Smooth muscle cell (in vitro differentiated cells): ENCODE data around the gene CEL. TPM values are rescaled to one million over a fixed set of nuclear protein-coding genes. Genes with fewer than 3 reads are reported as not detected.

Experiments
- DNase-seq: peaks from one replicate; lab custom pipeline; 2025; ENCODE audit not compliant: unreplicated experiment; lab: John Stamatoyannopoulos, UW
- H2AFZ ChIP-seq: fragments of 200-600 bp; sonication (generic); 2 replicates; pipeline ENCODE4 v1.6.0; 2016; ENCODE audit warnings: antibody characterized with exemption, low read depth, mild to moderate bottlenecking
- H3F3A ChIP-seq: fragments of 200-600 bp; sonication (generic); 2 replicates; pipeline ENCODE4 v1.6.0; 2017; ENCODE audit warnings: antibody characterized with exemption, low read depth
- H3K27ac ChIP-seq: fragments of 200-600 bp; sonication (generic); 2 replicates; pipeline ENCODE4 v1.5.1; 2016; ENCODE audit warnings: low read depth, mild to moderate bottlenecking
- H3K27me3 ChIP-seq: fragments of 200-600 bp; sonication (generic); 2 replicates; pipeline ENCODE4 v1.6.1; 2016; ENCODE audit warnings: low read depth, mild to moderate bottlenecking
- H3K36me3 ChIP-seq: fragments of 200-600 bp; sonication (generic); 2 replicates; pipeline ENCODE4 v1.5.1; 2016; ENCODE audit warnings: low read depth
- H3K4me1 ChIP-seq: fragments of 200-600 bp; sonication (generic); 2 replicates; pipeline ENCODE4 v1.5.1; 2016; ENCODE audit warnings: low read depth
- H3K4me2 ChIP-seq: fragments of 200-600 bp; sonication (generic); 2 replicates; pipeline ENCODE4 v1.6.0; 2016; ENCODE audit warnings: mild to moderate bottlenecking
- H3K4me3 ChIP-seq: fragments of 200-600 bp; sonication (generic); 2 replicates; pipeline ENCODE4 v1.5.1; 2016; ENCODE audit warnings: mild to moderate bottlenecking
- H3K79me2 ChIP-seq: fragments of 200-600 bp; sonication (generic); 2 replicates; pipeline ENCODE4 v1.6.0; 2016; ENCODE audit warnings: low read depth, mild to moderate bottlenecking
- H3K9ac ChIP-seq: fragments of 200-600 bp; sonication (generic); 2 replicates; pipeline ENCODE4 v1.6.0; 2016; ENCODE audit warnings: low read depth
- H3K9me3 ChIP-seq: fragments of 200-600 bp; sonication (generic); replicated peaks from 2 replicates; pipeline ENCODE4 v1.5.1; 2016; ENCODE audit warnings: low read depth
- H4K20me1 ChIP-seq: fragments of 200-600 bp; sonication (generic); 2 replicates; pipeline ENCODE4 v1.6.0; 2016; ENCODE audit warnings: low read depth
- CTCF ChIP-seq: fragments of 200-600 bp; sonication (generic); IDR thresholded peaks from 2 replicates; pipeline ENCODE4 v1.5.1; 2017; ENCODE audit warnings: borderline replicate concordance, mild to moderate bottlenecking, antibody characterized with exemption; ENCODE audit not compliant: insufficient read depth, poor library complexity, severe bottlenecking
- whole genome bisulfite sequencing: methylation state at CpG from one replicate; pipeline ENCODE4 v1.1.7; 2016; ENCODE audit warnings: low lambda C conversion rate; 5-methylcytosine and 5-hydroxymethylcytosine counted together
- polyA plus RNA-seq: library from polyadenylated mRNA; unstranded; fragments of >200 nt; fragmentation: Nextera tagmentation; extraction: Ambion mirVana; gene quantifications from 2 replicates; pipeline ENCODE4 v1.2.1, GENCODE V29; 2016
- total RNA-seq: library from RNA; depleted of rRNA; stranded (reverse); fragments of >200 nt; gene quantifications from 2 replicates; pipeline ENCODE4 v1.2.3, GENCODE V29; 2014

Gene CEL
- total and polyA plus RNA-seq, 2 experiments from 2014 or later, result 0.18 to 0.73 TPM

DNA sequence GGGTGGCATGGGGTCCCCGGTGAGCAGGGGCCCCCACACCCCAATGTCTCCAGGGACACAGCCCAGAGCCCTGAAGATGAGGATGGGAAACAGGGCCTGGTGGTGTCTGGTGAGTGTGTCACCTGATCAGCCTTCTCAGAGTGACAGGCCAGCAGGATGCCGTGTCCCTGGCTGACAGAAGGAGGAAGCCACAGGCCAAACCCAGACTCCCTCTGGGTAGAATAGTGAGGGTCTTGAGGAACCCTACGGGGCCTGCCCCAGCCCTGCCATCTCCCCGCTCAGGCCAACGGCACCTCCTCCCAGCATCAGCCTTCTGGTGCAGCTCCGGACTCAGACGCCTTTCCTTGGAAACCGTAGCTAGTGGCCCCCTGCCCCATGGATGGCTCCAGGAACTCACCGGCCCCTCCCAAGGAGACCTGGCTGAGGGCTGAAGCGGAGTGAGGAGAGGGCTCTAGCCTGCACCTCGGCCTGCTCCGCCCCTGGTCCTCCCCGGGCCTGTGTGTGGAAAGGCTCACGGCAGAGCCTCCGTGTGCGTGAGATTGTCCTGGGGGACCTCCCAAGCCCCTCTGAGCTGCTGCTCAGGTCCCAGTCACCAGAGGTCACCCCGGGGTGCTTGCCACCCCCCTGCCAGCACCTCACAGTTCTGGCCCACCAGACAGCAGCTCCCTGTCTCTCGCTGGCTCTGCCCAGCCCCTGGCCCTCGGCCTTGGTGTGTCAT, 53.3 kb downstream of the CEL start:
- H3K4me1 ChIP-seq, result peaks cover 42% of the 10 kb centered on the region
- peak overlapping the region; percentile 72 for H3K4me2 ChIP-seq
- H3K27ac ChIP-seq, result peak overlapping the region; percentile 89
- no peaks in the 10 kb centered on the region for H3K9me3 ChIP-seq
- peaks cover 12% of the 10 kb centered on the region for H3F3A ChIP-seq
- H4K20me1 ChIP-seq, result peaks cover 98% of the 10 kb centered on the region
- H3K36me3 ChIP-seq, result no peaks in the 10 kb centered on the region
- peaks cover 22% of the 10 kb centered on the region for H3K79me2 ChIP-seq
- H3K4me3 ChIP-seq, result no peak overlapping the region
- H3K27me3 ChIP-seq, result no peaks in the 10 kb centered on the region
- WGBS, result 91% methylated on average over 19 of the region's 19 CpGs
- H3K9ac ChIP-seq, result peak overlapping the region; percentile 79
- no peak for DNase-seq
- no peak for TF ChIP-seq CTCF
- H2AFZ ChIP-seq, result no peak overlapping the region

DNA sequence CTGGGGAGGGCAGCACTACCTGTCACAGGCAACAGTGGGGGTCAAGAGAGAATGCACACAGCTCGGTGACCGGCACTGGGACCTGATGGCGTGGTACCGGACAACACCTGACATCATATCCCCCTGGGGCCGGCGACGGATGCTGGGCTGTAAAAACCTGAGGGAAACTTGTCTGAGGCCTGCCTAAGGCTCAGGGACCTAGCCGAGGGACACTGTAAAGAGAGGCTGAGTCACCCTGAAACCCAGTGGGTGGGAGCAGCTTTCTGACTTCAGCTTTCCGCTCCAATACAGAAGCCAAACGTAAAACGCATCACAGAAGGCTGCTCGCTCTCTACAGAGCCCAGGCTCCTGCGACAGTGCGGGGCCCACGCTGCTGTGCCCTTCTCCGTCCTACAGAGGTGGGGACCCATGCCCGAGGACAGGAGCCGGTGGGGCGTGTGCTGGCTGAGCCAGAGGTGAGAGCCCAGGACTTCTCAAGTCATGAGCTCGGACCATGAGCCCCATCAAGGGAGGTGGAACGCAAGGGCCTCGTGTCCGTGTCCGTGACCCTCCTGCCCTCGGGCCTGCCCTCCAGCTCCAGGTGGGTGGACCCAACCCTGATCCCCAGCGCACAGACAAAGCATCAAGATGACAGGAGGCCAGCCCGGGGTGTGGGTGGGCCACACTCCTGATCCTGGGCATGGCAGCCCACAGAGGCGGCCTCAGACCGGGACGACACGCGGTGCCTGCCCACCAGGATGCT, 54.0 kb downstream of the CEL start:
- no peak overlapping the region for H2AFZ ChIP-seq
- no peak for TF ChIP-seq CTCF
- WGBS, result 67% methylated on average over 29 of the region's 32 CpGs
- H3F3A ChIP-seq, result peaks cover 12% of the 10 kb centered on the region
- no peak overlapping the region for H3K4me3 ChIP-seq
- H3K9me3 ChIP-seq, result no peaks in the 10 kb centered on the region
- H3K4me2 ChIP-seq, result peak overlapping the region; percentile 72
- H4K20me1 ChIP-seq, result peaks cover 98% of the 10 kb centered on the region
- H3K27me3 ChIP-seq, result no peaks in the 10 kb centered on the region
- H3K27ac ChIP-seq, result peak overlapping the region; percentile 89
- peaks cover 22% of the 10 kb centered on the region for H3K79me2 ChIP-seq
- peak overlapping the region; percentile 79 for H3K9ac ChIP-seq
- peak; percentile 18 for DNase-seq
- no peaks in the 10 kb centered on the region for H3K36me3 ChIP-seq
- peaks cover 43% of the 10 kb centered on the region for H3K4me1 ChIP-seq

DNA sequence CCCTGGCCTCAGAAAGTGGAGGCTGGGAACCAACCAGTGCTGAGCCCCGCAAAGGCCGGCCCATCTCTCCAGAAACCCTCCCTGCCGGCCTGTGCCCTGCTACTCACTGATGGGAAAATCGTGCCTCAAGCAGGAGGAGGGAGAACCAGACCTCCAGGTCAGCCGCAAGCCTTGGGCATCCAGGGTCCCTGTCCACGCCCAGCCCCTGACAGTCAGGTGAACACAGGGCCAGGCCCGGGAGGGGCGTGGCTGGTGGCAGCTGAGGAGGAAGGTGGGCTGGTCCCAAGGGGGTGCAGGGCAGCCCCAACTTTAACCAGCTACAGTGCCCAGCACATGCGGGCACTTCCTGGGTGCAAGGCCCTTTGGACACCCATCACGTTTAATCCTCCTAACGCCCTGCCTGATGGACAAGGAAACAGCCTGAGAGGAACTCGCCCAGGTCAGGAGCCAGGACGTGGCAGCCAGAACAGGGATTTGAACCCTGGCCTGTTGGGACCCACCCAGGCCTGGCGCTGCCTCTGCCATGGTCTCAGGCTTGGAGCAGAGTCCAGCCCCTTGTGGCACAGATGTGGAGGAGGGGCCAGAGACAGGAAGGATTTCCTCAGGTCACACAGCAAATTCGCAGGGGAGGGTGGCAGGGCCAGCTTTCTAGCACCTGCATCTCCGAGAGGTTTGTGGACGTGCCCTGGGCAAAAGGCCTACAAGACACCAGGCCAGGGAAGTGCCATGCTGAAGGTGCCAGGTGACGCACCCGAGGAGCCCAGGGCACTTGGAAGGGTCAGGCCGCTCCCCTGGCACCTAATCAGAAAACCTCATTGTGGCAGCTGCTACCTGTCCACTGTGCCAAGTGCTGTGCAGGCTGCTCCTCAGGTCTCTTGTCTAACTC, 54.8 kb downstream of the CEL start:
- 97% methylated on average over 20 of the region's 20 CpGs for WGBS
- H3K79me2 ChIP-seq, result peaks cover 22% of the 10 kb centered on the region
- peak overlapping the region; percentile 79 for H3K9ac ChIP-seq

More for the DNA sequence above, 54.8 kb downstream of the CEL start:
- DNase-seq, result no peak
- H3K9me3 ChIP-seq, result no peaks in the 10 kb centered on the region
- no peaks in the 10 kb centered on the region for H3K27me3 ChIP-seq
- H4K20me1 ChIP-seq, result peaks cover 94% of the 10 kb centered on the region
- no peak for TF ChIP-seq CTCF
- no peak overlapping the region for H2AFZ ChIP-seq
- peak overlapping the region; percentile 89 for H3K27ac ChIP-seq
- peaks cover 14% of the 10 kb centered on the region for H3F3A ChIP-seq
- no peaks in the 10 kb centered on the region for H3K36me3 ChIP-seq
- H3K4me1 ChIP-seq, result peaks cover 43% of the 10 kb centered on the region
- peak overlapping the region; percentile 72 for H3K4me2 ChIP-seq
- H3K4me3 ChIP-seq, result no peak overlapping the region
